ENCODE data around the gene C4B.
"Not testable (repeated sequence)": the region's sequence is repeated elsewhere in the genome, so short reads cannot be mapped to it uniquely, and the experiment has no call there.

Gene C4B

DNA sequence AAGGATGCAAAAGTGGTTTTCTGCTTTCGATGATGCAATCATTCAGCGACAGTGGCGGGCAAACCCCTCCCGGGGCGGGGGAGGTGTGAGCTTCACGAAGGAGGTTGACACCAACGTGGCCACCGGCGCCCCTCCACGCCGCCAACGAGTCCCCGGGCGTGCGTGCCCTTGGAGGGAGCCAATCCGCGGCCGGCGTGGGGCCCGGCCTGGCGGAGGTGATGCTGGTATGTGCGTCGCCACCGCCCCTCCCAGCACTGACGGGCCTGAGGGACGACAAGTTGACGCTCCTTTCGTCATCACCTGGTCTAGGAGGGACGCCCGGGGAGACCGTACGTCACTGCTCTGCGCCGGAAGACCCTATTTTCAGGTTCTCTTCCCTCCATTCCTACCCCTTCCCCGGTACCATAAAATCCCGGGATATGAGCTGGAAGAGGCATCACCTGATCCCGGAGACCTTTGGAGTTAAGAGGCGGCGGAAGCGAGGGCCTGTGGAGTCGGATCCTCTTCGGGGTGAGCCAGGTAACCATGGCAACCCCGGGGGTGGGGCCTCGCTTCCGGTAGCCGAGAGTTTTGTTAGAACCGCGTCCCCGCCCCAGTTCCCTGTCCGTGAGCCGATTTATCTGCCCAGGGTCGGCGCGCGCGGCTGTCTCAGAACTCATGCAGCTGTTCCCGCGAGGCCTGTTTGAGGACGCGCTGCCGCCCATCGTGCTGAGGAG lies 42.4 kb upstream of the C4B start, which contains the start of gene DXO:
DXO (minus strand) TSS at position 146 of the 716 bp plus-strand sequence. CDS start 463 bp downstream, outside the sequence.
- Histone ChIP-seq H3K4me3 (ENCODE audit: low read depth in 1 of 2, low read length in 2 of 2) (peak within 1 kb of the TSS; percentile 69 to 72), H3K9ac (ENCODE audit: low read length) (peak within 1 kb of the TSS; percentile 88), H3K27me3 (ENCODE audit: control insufficient read depth in 1 of 2, insufficient read depth in 2 of 2, low read length in 2 of 2) (no peaks in the 10 kb centered on the region), H3K4me1 (ENCODE audit: insufficient read depth, low read length) (peaks cover 25% of the 10 kb centered on the region), H3K9me3 (ENCODE audit: low read length) (no peaks in the 10 kb centered on the region), H3K27ac (ENCODE audit: low read depth, low read length) (peak within 1 kb of the TSS; percentile 82), H3K36me3 (ENCODE audit: insufficient read depth, low read length) (peaks cover 32% of the 10 kb centered on the region)

DNA sequence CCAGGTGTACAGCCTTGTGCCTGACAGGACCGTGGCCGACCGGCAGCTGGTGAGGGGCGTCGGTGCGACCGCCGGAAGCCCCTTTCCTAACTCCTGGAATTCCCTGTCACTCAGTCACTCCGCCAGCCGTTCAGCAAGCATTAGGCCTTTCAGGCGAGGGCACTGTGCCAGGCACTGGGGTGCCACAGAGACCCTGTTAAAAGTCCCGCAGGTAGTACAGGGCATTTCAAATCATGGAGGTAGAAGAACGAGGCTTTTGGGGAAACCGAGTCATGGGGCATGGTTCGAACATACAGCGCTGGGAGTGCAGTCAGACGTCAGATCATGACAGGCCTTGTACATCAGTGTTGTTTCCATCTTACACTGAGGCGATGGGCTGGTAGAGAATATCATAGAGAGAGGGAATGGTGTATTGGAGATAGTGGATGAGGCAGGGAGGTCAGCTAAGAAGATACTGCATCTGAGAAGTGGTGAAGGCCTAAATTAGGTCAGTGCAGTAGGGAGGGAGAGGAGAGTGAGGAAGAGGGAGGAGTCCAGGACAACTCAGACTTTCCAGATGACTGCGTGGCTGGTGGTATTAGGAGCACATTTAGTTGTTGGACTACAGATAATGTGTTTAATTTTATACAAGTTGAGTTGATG lies 41.8 kb upstream of the C4B start:
- peak overlapping the region; percentile 82 for H3K27ac ChIP-seq (ENCODE audit: low read depth, low read length)
- no peaks in the 10 kb centered on the region for H3K9me3 ChIP-seq (ENCODE audit: low read length)
- H3K4me1 ChIP-seq (ENCODE audit: insufficient read depth, low read length), result peaks cover 25% of the 10 kb centered on the region
- peak overlapping the region; percentile 69 to 72 for H3K4me3 ChIP-seq (ENCODE audit: low read depth in 1 of 2, low read length in 2 of 2)
- peak overlapping the region; percentile 88 for H3K9ac ChIP-seq (ENCODE audit: low read length)
- no peaks in the 10 kb centered on the region for H3K27me3 ChIP-seq (ENCODE audit: control insufficient read depth in 1 of 2, insufficient read depth in 2 of 2, low read length in 2 of 2)
- peaks cover 25% of the 10 kb centered on the region for H3K36me3 ChIP-seq (ENCODE audit: insufficient read depth, low read length)

DNA sequence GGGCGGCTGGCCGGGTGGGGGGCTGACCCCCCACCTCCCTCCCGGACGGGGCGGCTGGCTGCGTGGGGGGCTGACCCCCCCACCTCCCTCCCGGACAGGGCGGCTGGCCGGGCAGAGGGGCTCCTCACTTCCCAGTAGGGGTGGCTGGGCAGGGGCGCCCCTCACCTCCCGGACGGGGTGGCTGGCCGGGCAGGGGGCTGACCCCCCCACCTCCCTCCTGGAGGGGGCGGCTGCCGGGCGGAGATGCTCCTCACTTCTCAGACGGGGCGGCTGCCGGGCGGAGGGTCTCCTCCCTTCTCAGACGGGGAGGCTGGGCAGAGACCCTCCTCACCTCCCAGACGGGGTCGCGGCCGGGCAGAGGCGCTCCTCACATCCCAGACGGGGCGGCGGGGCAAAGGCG lies 38.5 kb upstream of the C4B start:
- H3K4me1 ChIP-seq (ENCODE audit: insufficient read depth, low read length), result peaks cover 21% of the 10 kb centered on the region
- not testable (repeated sequence) for H3K36me3 ChIP-seq (ENCODE audit: insufficient read depth, low read length); H3K9ac ChIP-seq (ENCODE audit: low read length); H3K27ac ChIP-seq (ENCODE audit: low read depth, low read length); H3K4me3 ChIP-seq (ENCODE audit: low read depth in 1 of 2, low read length in 2 of 2); H3K27me3 ChIP-seq (ENCODE audit: control insufficient read depth in 1 of 2, insufficient read depth in 2 of 2, low read length in 2 of 2); H3K9me3 ChIP-seq (ENCODE audit: low read length)

DNA sequence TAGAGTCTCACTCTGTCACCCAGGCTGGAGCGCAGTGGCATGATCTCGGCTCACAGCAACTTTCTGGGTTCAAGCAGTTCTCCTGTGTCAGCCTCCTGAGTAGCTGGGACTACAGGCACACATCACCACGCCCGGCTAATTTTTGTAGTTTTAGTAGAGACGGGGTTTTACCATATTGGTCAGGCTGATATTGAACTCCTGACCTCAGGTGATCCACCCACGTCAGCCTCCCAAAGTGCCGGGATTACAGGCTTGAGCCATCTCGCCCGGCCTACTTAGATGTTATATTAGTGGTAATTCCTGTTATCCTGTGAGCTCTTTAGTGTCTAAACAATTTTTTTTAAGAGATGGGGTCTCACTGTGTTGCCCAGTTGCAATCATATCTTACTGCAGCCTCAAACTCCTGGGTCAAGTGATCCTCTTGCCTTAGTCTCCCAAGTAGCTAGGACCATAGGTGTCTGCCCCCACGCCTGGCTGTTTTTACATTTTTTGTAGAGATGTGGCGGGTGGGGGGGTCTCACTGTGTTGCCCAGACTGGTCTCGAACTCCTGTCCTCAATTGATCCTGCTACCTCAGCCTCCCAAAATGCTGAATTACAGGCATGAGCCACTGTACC lies 36.7 kb upstream of the C4B start:
- Histone ChIP-seq H3K9me3 (ENCODE audit: low read length) (no peaks in the 10 kb centered on the region), H3K4me3 (ENCODE audit: low read depth in 1 of 2, low read length in 2 of 2) (no peak overlapping the region), H3K27ac (ENCODE audit: low read depth, low read length) (no peak overlapping the region), H3K36me3 (ENCODE audit: insufficient read depth, low read length) (peaks cover 10% of the 10 kb centered on the region), H3K9ac (ENCODE audit: low read length) (no peak overlapping the region), H3K27me3 (ENCODE audit: control insufficient read depth in 1 of 2, insufficient read depth in 2 of 2, low read length in 2 of 2) (no peaks in the 10 kb centered on the region), H3K4me1 (ENCODE audit: insufficient read depth, low read length) (peaks cover 10% of the 10 kb centered on the region)

DNA sequence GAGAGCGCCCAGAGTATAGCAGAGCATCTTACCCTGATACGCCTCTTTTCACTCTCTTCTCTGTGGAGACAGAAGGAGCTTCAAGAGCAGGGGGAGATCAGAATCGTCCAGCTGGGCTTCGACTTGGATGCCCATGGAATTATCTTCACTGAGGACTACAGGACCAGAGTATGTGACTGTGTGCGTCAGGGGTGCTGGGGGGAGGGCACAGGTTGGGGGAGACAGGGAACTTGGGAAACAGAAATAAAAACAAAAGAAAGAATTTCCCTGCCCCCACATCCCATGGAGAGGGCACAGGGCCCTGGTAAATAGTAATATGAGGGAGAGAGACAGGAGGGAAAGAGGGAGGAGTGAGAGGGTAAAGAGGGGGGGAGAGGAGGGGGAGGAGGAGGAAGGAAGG lies 35.8 kb upstream of the C4B start:
- Histone ChIP-seq H3K4me3 (ENCODE audit: low read depth in 1 of 2, low read length in 2 of 2) (no peak overlapping the region), H3K4me1 (ENCODE audit: insufficient read depth, low read length) (peaks cover under 1% of the 10 kb centered on the region), H3K36me3 (ENCODE audit: insufficient read depth, low read length) (peaks cover 10% of the 10 kb centered on the region), H3K27me3 (ENCODE audit: control insufficient read depth in 1 of 2, insufficient read depth in 2 of 2, low read length in 2 of 2) (no peaks in the 10 kb centered on the region), H3K9ac (ENCODE audit: low read length) (no peak overlapping the region), H3K27ac (ENCODE audit: low read depth, low read length) (no peak overlapping the region), H3K9me3 (ENCODE audit: low read length) (no peaks in the 10 kb centered on the region)

DNA sequence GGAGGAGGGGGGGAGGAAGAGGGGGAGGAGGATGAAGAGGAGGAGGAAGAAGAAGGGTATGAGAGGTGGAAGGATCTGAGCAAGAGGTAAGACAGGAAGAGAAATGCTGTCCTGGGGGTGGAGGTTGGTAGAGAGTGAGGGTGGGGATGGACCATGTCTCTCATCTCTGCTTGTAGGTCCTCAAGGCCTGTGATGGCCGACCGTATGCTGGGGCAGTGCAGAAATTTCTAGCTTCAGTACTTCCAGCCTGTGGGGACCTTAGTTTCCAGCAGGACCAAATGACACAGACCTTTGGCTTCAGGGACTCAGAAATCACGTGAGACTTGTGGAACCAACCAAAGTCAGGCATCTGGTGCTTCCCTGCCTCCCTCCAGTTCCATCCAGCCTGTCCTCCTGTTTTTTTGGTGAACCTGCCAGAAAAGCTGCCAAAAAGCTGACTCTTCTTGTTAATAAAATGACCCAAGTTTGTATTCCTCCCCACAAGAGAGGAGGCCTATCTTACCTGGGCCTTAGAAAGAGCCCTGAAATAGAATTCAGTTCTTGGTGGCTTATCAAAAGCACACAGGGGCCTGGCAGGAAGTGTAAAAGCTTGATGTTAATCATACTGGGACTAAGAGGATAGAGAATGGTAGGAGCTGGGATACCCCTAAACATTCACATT lies 35.2 kb upstream of the C4B start:
- peaks cover 10% of the 10 kb centered on the region for H3K36me3 ChIP-seq (ENCODE audit: insufficient read depth, low read length)
- no peak overlapping the region for H3K4me3 ChIP-seq (ENCODE audit: low read depth in 1 of 2, low read length in 2 of 2)
- no peak overlapping the region for H3K9ac ChIP-seq (ENCODE audit: low read length)
- no peaks in the 10 kb centered on the region for H3K9me3 ChIP-seq (ENCODE audit: low read length)
- H3K27me3 ChIP-seq (ENCODE audit: control insufficient read depth in 1 of 2, insufficient read depth in 2 of 2, low read length in 2 of 2), result no peaks in the 10 kb centered on the region
- no peak overlapping the region for H3K27ac ChIP-seq (ENCODE audit: low read depth, low read length)
- no peaks in the 10 kb centered on the region for H3K4me1 ChIP-seq (ENCODE audit: insufficient read depth, low read length)

DNA sequence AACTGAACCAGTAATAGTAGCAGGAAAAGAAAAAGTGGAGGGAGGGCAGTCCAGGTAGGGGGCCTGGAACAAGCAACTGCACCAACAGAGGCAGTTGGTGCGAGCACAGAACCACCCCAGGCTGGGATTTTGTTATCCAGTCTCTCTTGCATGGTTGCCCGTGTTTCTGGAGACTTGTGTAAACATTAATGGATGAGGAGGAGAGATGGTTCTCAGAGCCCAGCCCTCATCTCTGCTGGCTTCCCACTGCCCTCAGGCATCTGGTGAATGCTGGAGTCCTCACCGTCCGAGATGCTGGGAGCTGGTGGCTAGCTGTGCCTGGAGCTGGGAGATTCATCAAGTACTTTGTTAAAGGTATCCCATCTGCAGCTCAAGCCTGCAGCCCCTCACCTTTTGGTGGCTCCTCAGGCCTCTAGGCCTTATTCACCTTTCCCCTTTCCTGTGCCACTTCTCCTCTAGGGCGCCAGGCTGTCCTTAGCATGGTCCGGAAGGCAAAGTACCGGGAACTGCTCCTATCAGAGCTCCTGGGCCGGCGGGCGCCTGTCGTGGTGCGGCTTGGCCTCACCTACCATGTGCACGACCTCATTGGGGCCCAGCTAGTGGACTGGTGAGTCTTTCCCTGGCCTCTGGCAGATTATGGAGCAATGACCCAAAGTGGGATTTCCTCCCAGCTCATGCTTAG lies 34.3 kb upstream of the C4B start:
- H3K27me3 ChIP-seq (ENCODE audit: control insufficient read depth in 1 of 2, insufficient read depth in 2 of 2, low read length in 2 of 2); H3K4me1 ChIP-seq (ENCODE audit: insufficient read depth, low read length); H3K9ac ChIP-seq (ENCODE audit: low read length); H3K4me3 ChIP-seq (ENCODE audit: low read depth in 1 of 2, low read length in 2 of 2); H3K27ac ChIP-seq (ENCODE audit: low read depth, low read length); H3K9me3 ChIP-seq (ENCODE audit: low read length); H3K36me3 ChIP-seq (ENCODE audit: insufficient read depth, low read length): not testable (repeated sequence)

DNA sequence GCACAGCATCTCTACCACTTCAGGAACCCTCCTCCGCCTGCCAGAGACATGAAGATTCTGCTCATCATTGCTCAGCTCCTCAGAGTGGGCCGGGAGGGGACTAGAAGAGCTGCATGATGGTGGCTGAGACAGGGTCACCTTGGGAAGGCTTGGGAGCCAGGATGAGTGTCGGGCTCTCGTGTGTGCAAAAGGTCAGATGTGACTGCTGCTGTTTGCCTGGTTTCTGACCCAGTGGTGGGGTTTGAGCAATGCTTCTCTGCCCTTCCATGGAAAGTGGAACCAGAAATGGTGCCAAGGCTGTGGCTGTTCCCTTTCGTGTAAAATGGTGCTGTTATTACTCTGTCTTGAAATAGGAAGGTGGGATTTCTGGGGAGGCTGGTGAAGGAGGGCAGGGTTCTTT lies 33.6 kb upstream of the C4B start:
- H3K4me1 ChIP-seq (ENCODE audit: insufficient read depth, low read length); H3K4me3 ChIP-seq (ENCODE audit: low read depth in 1 of 2, low read length in 2 of 2); H3K9ac ChIP-seq (ENCODE audit: low read length); H3K36me3 ChIP-seq (ENCODE audit: insufficient read depth, low read length); H3K9me3 ChIP-seq (ENCODE audit: low read length); H3K27ac ChIP-seq (ENCODE audit: low read depth, low read length); H3K27me3 ChIP-seq (ENCODE audit: control insufficient read depth in 1 of 2, insufficient read depth in 2 of 2, low read length in 2 of 2): not testable (repeated sequence)

DNA sequence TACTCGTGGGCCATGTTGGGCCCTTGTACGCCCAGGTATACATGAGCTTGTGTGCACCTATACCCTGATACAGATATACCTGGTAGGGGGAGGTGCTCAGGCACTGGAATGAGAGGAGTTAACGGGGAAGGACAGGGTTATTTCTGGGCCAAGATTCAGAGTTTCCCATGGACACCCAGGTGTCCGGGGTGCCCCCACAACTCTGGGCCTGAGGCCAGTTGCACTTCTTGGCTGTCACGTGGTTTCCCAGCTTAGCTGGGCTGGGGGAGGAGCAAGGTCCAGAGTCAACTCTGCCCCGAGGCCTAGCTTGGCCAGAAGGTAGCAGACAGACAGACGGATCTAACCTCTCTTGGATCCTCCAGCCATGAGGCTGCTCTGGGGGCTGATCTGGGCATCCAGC lies 32.9 kb upstream of the C4B start, which contains the start of gene C4A:
C4A (plus strand) TSS at position 314 of the 400 bp plus-strand sequence; CDS start at position 365, 51 bp downstream.
- H3K27ac ChIP-seq (ENCODE audit: low read depth, low read length); H3K36me3 ChIP-seq (ENCODE audit: insufficient read depth, low read length); H3K4me3 ChIP-seq (ENCODE audit: low read depth in 1 of 2, low read length in 2 of 2); H3K27me3 ChIP-seq (ENCODE audit: control insufficient read depth in 1 of 2, insufficient read depth in 2 of 2, low read length in 2 of 2); H3K4me1 ChIP-seq (ENCODE audit: insufficient read depth, low read length); H3K9ac ChIP-seq (ENCODE audit: low read length); H3K9me3 ChIP-seq (ENCODE audit: low read length): not testable (repeated sequence)

DNA sequence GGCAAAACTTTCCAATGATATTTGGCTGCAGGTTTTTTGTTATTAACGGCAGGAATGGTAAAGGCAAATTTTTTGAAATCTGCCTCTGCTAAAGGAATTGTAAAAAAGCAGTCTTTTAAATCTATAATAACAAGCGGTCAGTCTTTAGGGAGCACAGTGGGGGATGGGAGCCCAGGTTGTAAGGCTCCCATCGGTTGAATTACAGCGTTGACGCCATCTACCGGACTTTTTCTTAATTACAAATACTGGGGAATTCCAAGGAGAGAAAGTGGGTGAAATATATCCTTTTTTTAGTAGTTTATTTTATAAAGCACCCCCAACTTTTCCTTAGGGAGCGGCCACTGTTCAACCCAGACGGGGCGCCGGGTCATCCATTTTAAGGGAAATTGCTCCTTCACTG lies 25.2 kb upstream of the C4B start:
- not testable (repeated sequence) for H3K27me3 ChIP-seq (ENCODE audit: control insufficient read depth in 1 of 2, insufficient read depth in 2 of 2, low read length in 2 of 2); H3K36me3 ChIP-seq (ENCODE audit: insufficient read depth, low read length); H3K4me3 ChIP-seq (ENCODE audit: low read depth in 1 of 2, low read length in 2 of 2); H3K9ac ChIP-seq (ENCODE audit: low read length); H3K27ac ChIP-seq (ENCODE audit: low read depth, low read length); H3K9me3 ChIP-seq (ENCODE audit: low read length); H3K4me1 ChIP-seq (ENCODE audit: insufficient read depth, low read length)

DNA sequence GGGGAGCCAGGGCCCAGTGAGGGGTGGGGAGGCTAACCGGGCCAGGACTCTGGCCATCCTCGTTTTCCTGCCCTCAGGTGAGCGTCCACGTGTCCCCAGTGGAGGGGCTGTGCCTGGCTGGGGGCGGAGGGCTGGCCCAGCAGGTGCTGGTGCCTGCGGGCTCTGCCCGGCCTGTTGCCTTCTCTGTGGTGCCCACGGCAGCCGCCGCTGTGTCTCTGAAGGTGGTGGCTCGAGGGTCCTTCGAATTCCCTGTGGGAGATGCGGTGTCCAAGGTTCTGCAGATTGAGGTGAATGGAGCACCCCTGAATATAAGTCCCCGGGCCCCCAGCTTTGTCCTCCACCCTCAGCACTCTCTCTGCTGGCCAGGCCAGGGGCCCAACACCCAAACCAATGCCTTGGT lies 20.2 kb upstream of the C4B start:
- H3K27ac ChIP-seq (ENCODE audit: low read depth, low read length); H3K9ac ChIP-seq (ENCODE audit: low read length); H3K9me3 ChIP-seq (ENCODE audit: low read length); H3K4me3 ChIP-seq (ENCODE audit: low read depth in 1 of 2, low read length in 2 of 2); H3K4me1 ChIP-seq (ENCODE audit: insufficient read depth, low read length); H3K36me3 ChIP-seq (ENCODE audit: insufficient read depth, low read length); H3K27me3 ChIP-seq (ENCODE audit: control insufficient read depth in 1 of 2, insufficient read depth in 2 of 2, low read length in 2 of 2): not testable (repeated sequence)

Data from muscle layer of colon (tissue), 2 donors.